Measurements from ENCODE around the gene KRTAP3-3.

GRCh38 chr17:40960144-40960543 lies 33.8 kb downstream of the KRTAP3-3 start:
- no peak for TF ChIP-seq GATA1 (IDR thresholded peaks at IDR 0.05; ENCODE audit: low read depth, low read length)
- TF ChIP-seq POLR2A (IDR thresholded peaks at IDR 0.05; ENCODE audit: low read length): no peak

Measured in erythroblast (primary cell).